ENCODE data around the gene MAP7D1.
"Not testable (repeated sequence)": the region's sequence is repeated elsewhere in the genome, so short reads cannot be mapped to it uniquely, and the experiment has no call there.

Gene MAP7D1

GRCh38 chr1:36203554-36204346 is 47.8 kb downstream of the MAP7D1 start:
- DNase-seq (ENCODE audit: low read depth in 2 of 2): no peak

GRCh38 chr1:36204347-36204909 is 48.5 kb downstream of the MAP7D1 start:
- no peak for DNase-seq (ENCODE audit: low read depth in 2 of 2)

GRCh38 chr1:36206323-36206858 is 50.4 kb downstream of the MAP7D1 start:
- DNase-seq (ENCODE audit: low read depth in 2 of 2): no peak

GRCh38 chr1:36207339-36207738 is 51.4 kb downstream of the MAP7D1 start:
- DNase-seq (ENCODE audit: low read depth in 2 of 2): no peak

GRCh38 chr1:36208978-36209703 is 53.2 kb downstream of the MAP7D1 start:
- no peak for DNase-seq (ENCODE audit: low read depth in 2 of 2)

- no peak for DNase-seq (ENCODE audit: low read depth in 2 of 2)
Measured at GRCh38 chr1:36211307-36211706, 55.3 kb downstream of the MAP7D1 start.

- no peak for DNase-seq (ENCODE audit: low read depth in 2 of 2)
Measured at GRCh38 chr1:36211841-36212240, 55.9 kb downstream of the MAP7D1 start.

GRCh38 chr1:36212782-36213181 is 56.8 kb downstream of the MAP7D1 start:
- DNase-seq (ENCODE audit: low read depth in 2 of 2): no peak

- no peak for DNase-seq (ENCODE audit: low read depth in 2 of 2)
Measured at GRCh38 chr1:36217670-36218069, 61.7 kb downstream of the MAP7D1 start.

- DNase-seq (ENCODE audit: low read depth in 2 of 2): not testable (repeated sequence)
Measured at GRCh38 chr1:36221901-36222300, 65.9 kb downstream of the MAP7D1 start.

- no peak for DNase-seq (ENCODE audit: low read depth in 2 of 2)
Measured at GRCh38 chr1:36222481-36223380, 66.8 kb downstream of the MAP7D1 start.

GRCh38 chr1:36223381-36223995 is 67.5 kb downstream of the MAP7D1 start:
- DNase-seq (ENCODE audit: low read depth in 2 of 2): peak in 1 of 2 donors; percentile 13

GRCh38 chr1:36223996-36224536 is 68.1 kb downstream of the MAP7D1 start, which contains the start of gene THRAP3:
Gene THRAP3 (plus strand): TSS chr1:36224443. CDS start chr1:36282564, 58,121 bp downstream.
- DNase-seq (ENCODE audit: low read depth in 2 of 2): peak; percentile 98 to 100

- DNase-seq (ENCODE audit: low read depth in 2 of 2): peak in 1 of 2 donors; percentile 79
Measured at GRCh38 chr1:36224537-36225282, 68.8 kb downstream of the MAP7D1 start.

GRCh38 chr1:36225283-36225899 is 69.4 kb downstream of the MAP7D1 start:
- no peak for DNase-seq (ENCODE audit: low read depth in 2 of 2)

- DNase-seq (ENCODE audit: low read depth in 2 of 2): not testable (repeated sequence)
Measured at GRCh38 chr1:36230279-36230678, 74.3 kb downstream of the MAP7D1 start.

Measured in stimulated activated CD4-positive, alpha-beta T cell treated with anti-CD3 and anti-CD28 coated beads, Interleukin-4, amount 100 ng/mL, for 48 hours (primary cell).